Activated CD4-positive, alpha-beta T cell treated with anti-CD3 and anti-CD28 coated beads for 4 hours (primary cell): ENCODE data around the gene ODAD4.

ENCODE experiments used
- DNase-seq, 2 donors: peaks; one replicate each; pipeline ENCODE4 v3.0.0-alpha.2; 2020

ODAD4 gene

GRCh38 chr17:41972571-41973407, 42.4 kb downstream of the ODAD4 start:
- DNase-seq = no peak

- no peak for DNase-seq
Observed at GRCh38 chr17:41973408-41973811, 43.0 kb downstream of the ODAD4 start.

- DNase-seq = no peak
Observed at GRCh38 chr17:41974031-41974430, 43.6 kb downstream of the ODAD4 start.

GRCh38 chr17:41974658-41975057, 44.2 kb downstream of the ODAD4 start:
- no peak for DNase-seq

- DNase-seq = no peak
Observed at GRCh38 chr17:41975099-41976083, 45.0 kb downstream of the ODAD4 start.

GRCh38 chr17:41976142-41976768, 45.8 kb downstream of the ODAD4 start:
- DNase-seq = no peak

GRCh38 chr17:41977991-41978390, 47.6 kb downstream of the ODAD4 start:
- DNase-seq = no peak

- DNase-seq = no peak
Observed at GRCh38 chr17:41982026-41982760, 51.8 kb downstream of the ODAD4 start.

GRCh38 chr17:41984454-41984853, 54.0 kb downstream of the ODAD4 start:
- DNase-seq = no peak

- no peak for DNase-seq
Observed at GRCh38 chr17:41985919-41986318, 55.5 kb downstream of the ODAD4 start.

- DNase-seq = no peak
Observed at GRCh38 chr17:41986634-41987033, 56.2 kb downstream of the ODAD4 start.

GRCh38 chr17:41987642-41988041, 57.2 kb downstream of the ODAD4 start:
- no peak for DNase-seq

- DNase-seq = no peak
Observed at GRCh38 chr17:41988418-41988817, 58.0 kb downstream of the ODAD4 start.

- no peak for DNase-seq
Observed at GRCh38 chr17:41989702-41990419, 59.4 kb downstream of the ODAD4 start.

GRCh38 chr17:41992576-41992975, 62.2 kb downstream of the ODAD4 start:
- DNase-seq = no peak

- no peak for DNase-seq
Observed at GRCh38 chr17:41996855-41997164, 66.4 kb downstream of the ODAD4 start.

- DNase-seq = no peak
Observed at GRCh38 chr17:41998497-41998896, 68.1 kb downstream of the ODAD4 start.

GRCh38 chr17:42000413-42001133, 70.2 kb downstream of the ODAD4 start:
- DNase-seq = no peak

- DNase-seq = no peak
Observed at GRCh38 chr17:42001729-42002128, 71.3 kb downstream of the ODAD4 start.

GRCh38 chr17:42002175-42002791, 71.9 kb downstream of the ODAD4 start:
- no peak for DNase-seq

- no peak for DNase-seq
Observed at GRCh38 chr17:42002792-42003301, 72.4 kb downstream of the ODAD4 start.
